GM19438 (cell line): ENCODE data around the gene SLC4A2.

Experiments
- ATAC-seq: cut with Tn5 transposase; IDR thresholded peaks from one replicate; pipeline ENCODE4 v1.9.1; 2021; ENCODE audit warnings: low read depth; ENCODE audit not compliant: unreplicated experiment

SLC4A2 gene

DNA sequence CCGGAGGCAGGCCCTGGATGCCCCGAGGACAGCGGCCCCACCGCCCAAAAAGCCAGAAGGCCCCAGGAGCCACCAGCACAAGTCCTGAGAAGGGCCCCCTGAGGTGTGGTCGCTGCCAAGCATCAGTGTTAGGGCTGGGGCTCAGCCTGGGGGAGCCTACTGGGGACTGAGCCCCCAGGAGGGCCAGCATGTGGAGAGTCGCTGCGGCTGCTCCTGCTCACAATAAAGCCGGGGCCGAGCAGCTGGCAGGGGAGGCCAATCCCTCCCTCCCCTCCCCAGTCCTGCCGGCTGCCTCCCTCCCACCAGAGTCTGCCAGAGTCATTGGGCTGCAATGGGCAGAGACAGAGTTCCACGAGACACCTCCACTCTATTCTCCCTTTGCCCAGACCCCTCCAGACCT is 14.1 kb upstream of the SLC4A2 start:
- no peak for ATAC-seq

DNA sequence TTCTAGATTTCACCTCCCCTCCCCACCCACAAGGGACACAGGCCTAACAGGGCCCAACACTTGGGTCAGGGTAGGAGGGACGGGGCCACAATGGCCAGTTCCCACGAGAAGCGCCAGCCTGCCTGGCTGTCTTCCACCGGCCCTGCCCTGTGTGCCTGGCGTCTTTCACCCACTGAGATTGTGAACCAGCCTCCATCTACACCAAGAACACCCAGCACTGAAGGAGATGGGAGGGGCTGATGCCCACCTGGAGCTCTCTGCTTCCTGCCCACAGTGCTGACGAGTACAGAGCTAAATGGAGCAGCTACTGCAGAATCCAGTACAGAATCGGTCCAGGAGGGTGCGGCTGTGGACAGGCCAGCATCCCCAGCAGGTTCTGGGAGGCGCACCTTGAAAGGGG is 13.4 kb upstream of the SLC4A2 start:
- no peak for ATAC-seq

DNA sequence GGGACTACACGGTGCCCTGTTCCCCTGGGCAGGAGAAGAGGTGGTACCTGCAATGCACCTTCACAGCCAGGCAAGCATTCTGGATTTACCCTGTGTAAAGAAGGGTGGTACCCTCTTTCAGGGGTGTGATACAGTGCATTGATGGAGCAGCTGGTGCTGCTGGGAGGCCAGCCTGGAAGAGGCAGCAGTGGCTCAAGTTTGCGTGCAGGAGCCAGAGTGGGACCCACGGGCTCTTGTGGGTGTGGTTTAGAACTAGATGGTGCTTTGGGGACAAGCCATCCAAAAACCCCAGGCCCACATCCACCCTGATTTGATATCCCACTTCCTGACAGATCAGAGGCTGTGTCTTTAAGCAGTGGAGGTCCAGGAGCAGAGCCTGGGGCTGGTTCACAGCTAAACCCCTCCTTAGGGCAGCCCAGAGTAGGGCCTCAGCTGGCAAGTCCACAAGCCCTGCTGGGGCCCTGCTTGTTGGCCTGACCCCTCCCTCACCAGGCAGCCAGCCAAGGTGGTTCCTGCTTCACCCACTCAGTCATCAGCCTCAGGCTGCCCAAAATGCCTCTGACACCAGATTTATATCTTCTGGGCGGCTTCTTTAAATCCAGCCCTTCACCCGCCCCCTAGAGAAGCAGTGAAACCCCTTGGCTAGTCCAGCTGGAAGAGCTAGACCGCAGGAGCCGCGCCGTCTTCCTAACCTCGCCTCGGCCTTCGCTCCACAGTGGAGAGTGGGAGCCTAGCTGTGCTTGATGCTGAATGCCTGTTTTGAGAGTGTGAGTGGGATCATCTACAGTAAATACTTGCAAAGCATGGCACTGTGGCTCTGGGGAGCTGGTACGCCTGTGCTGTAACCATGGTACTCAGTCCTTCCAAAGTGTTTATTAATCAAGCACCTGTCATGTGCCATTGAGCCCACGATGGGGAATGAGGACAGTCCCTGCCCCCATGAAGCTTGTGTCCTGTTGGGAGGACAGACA is 12.5 kb upstream of the SLC4A2 start:
- ATAC-seq = no peak

DNA sequence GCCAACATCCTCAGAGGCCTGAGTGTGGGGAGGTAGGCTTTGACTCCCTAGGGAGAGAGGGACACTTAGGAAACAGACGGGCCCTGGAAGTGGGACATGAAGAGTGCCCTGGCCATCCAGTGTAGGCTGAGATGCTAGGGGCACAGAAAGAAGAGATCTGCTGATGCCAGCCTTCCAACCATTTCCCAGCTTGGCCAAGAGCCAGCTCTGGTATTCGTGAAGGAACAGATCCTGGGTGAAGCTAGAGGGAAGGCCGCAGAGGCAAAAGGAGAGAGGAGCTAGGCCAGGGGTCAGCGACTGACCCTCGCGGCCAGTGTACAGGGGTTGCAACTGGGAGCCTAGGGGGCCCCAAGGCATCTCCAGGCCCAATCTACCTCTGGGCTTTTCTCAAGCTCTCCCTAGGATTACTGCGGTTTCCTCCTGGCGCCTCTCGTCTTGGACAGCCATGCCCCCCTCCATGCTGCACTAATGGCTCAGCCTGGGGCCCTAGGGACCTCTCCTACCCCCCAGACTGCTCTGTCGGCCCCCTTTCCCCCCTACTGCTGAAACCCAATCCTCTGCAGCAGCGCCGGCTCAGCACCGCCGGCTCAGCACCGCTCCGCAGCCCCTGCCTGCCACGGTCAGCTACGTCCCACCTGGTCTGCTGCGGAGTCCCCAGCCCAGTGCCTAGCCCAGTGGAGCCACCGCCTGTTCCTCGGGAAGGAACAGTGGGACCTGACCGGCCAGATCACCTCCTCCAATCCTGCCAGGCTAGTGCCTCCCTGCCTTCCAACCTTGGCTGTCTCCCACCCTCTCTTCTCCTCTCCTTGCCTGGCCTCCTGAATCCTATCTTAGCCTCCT is 11.2 kb upstream of the SLC4A2 start, which contains the start of gene ASIC3:
ASIC3 (plus strand) TSS at position 556 of the 840 bp plus-strand sequence. CDS start 355 bp downstream, outside the sequence.
- ATAC-seq = no peak

DNA sequence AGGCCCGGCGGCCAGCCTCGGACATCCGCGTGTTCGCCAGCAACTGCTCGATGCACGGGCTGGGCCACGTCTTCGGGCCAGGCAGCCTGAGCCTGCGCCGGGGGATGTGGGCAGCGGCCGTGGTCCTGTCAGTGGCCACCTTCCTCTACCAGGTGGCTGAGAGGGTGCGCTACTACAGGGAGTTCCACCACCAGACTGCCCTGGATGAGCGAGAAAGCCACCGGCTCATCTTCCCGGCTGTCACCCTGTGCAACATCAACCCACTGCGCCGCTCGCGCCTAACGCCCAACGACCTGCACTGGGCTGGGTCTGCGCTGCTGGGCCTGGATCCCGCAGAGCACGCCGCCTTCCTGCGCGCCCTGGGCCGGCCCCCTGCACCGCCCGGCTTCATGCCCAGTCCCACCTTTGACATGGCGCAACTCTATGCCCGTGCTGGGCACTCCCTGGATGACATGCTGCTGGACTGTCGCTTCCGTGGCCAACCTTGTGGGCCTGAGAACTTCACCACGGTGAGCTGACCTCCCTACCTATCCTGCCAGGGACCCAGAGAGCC is 10.4 kb upstream of the SLC4A2 start:
- no peak for ATAC-seq

DNA sequence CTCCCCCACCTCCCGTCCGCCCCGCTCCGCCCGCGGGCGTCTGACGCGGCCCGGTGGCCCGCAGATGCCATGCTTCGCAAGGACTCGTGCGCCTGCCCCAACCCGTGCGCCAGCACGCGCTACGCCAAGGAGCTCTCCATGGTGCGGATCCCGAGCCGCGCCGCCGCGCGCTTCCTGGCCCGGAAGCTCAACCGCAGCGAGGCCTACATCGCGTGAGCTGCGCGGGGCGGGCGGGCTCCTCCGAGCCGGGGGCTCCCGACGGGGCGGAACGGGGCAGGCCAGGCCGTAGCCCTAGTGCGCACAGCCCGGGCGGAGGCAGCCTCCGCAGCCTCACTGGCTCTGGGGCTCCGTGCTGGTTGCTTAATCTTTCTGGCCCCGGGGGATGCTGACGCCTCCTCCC is 8.3 kb upstream of the SLC4A2 start:
- no peak for ATAC-seq

DNA sequence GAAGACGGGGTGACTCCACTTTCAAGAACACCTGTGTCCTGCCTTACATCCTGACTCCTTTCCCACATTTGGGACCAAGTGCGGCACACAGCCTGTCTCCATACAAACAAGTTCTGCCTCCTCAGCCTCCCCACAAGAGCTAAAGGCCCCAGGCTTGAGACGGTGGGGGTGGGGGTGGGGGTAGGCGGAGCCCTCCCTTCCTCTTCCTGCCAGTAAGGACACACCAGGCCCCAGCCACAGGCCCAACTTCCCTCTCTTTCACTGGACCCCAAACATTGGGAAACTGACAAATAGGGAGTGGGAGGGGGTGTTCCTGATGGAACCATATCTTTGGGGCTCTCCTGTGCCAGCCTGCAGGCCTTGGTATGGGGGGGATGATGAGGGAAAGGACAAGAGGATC is 6.3 kb upstream of the SLC4A2 start:
- ATAC-seq = no peak

DNA sequence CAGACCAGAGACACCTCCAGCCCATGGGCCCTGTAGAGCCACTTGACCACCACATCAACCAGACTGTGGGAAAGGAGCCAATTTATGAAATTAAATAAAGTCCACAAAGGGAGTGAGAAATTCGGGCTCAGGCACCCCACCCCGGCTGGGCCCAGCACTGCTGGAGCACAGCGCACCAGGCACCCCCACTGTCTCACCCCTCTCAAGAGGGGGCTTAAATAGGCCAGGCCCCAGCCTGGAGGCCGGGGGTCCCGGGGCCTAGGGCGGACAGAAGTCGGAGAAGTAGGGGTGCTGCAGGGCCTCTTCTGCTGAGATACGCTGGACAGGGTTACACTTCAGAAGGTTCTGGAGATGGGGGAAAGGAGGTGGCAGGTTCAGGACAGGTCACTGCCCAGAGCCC is 5.6 kb upstream of the SLC4A2 start:
- ATAC-seq = no peak

DNA sequence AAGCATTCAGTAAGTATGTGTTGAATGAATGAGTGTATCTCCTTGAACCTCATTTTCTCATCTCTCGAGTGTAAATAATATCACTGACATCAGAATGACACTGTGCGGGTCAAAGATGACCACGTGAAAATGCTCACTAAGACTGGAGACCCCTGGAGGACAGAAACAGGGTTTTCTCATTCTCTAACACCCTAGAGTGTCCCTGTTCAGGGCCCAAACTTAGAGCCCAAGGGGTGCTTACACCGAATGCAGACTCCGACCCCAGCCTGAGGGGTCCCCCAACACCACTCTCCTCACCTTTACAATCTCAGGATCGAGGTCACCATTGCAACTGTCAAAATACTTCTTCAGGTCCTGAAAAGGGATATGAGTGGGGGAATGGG is 3.1 kb upstream of the SLC4A2 start:
- ATAC-seq = no peak

DNA sequence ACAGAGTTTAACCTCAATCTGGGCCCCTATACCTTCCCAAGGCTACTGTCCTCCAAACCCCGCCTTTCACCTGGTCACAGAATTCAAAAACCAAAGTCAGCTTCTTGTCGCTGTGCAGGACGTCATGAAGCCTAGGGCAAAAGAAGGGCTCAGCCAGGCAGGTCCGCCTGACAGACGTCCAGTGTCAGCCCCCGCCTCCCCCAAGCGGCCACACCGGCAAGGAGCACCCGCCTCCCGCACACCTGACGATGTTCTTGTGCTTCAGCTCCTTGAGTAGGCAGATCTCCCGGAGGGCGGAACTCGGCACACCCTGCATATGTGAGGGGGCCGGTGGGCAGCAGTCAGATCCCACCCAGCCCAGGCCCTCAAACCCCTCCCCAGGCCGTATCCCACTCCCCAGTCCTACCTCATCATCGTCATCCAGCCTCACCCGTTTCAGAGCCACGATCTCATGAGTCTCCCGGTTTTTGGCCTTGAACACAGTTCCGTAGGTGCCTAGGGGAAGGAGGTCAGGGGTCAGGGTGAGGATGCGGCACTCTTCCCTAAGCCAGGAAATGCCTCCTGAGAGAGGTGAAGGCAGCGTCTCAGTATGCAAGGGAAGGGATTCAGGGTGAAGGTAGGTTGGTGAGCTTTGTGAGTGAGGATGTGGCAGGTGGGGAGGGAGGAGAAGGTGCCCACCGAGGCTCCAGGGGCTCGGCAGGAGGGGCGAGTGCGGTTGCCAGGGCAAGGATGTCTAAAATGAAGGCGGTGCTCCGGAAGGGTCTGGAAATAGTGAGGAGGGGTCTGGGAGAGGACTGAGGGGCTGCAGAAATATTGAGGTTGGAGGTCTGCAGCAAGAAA is 2.5 kb upstream of the SLC4A2 start:
- ATAC-seq = no peak

DNA sequence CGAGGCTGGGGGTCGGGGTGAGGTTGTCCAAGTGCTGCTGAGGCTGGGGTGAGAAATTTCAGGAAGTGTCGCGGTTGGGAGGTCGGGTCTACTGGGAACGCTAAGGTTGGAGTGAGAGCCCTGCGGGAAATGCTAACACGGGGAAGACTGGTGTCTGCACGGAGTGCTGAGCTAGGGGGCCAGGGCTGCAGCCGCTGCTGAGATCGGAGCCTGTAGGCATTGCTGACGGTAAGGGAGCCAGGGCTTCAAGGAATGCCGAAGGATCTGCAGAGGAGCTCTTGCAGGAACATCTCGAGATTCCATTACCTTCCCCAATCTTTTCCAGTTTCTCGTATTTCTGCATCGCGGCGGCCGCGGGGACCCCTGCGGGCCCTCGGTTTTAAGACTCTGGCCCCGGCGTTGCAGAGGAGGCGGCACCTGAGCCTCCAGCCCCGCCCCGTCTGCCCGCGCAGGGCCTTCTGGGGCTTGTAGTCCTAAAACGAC is 1.8 kb upstream of the SLC4A2 start, which contains the start of gene CDK5:
CDK5 (minus strand) TSS at position 392 of the 483 bp plus-strand sequence; CDS start at position 343, 49 bp downstream.
- ATAC-seq = peak; percentile 11

DNA sequence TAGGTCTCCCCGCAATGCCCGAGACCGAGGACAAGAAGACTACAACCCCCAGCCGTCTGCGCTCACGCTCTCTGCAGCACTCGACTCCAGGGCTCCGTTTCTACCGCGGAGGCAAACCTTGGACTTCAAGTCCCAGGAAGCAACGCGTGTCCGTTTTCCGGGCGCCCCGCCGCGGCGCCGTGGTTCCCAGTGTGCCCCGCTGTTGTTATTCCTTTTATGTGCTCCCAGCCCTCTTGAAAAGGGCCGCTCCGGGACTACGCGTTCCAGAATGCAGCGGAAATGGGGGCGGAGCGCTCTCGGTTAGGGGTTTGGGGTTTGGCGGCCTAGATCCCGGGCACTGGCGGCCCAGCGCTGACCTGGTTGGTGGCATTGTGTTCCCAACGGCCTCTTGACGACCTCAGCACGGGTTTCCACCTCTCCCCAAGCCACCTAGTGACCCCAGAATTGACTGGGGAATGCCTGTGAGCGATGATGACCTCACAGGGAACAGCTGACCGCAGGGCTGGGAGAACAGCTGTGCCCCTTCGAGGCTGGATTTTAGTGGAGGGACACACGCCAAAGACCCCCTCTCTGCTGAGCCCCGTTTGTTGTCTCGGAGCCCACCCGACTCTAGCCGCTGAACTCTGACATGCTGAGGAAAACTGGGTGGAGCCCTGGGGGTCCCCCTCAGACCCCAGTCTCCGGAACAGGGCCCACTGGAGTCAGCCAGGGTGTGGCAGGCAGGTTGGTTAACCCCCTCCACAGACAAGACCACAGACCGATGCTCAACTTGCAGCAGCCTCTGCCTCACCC is 1.2 kb upstream of the SLC4A2 start:
- ATAC-seq = peak; percentile 82

DNA sequence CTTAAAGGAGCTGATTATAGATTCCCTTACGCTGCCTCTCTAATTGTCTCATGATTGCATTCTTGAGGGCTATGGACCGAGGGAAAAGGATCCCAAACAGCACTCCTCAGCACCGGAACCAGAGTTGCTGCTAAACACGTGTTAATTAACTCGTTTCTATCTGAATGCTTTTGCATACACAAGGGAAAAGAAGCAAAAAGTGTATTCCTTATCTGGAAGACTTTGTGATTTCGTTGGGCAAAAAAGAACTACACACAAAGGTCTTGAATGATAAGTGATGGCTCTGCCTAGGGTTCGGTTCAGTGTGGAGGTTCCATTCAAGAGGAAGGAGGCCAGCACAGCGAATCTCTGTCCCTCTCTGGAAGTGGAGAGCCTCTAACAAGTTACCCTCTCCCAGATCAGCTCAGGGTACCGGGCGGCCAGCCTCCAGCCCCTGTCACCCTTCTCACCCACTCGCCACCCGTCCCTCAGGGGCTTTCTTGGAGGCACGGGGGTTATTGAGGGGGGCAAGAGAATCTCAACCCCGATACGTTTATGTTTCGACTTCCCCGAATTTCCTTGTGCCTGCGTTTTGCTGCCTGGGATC is 515 bp upstream of the SLC4A2 start:
- no peak for ATAC-seq

DNA sequence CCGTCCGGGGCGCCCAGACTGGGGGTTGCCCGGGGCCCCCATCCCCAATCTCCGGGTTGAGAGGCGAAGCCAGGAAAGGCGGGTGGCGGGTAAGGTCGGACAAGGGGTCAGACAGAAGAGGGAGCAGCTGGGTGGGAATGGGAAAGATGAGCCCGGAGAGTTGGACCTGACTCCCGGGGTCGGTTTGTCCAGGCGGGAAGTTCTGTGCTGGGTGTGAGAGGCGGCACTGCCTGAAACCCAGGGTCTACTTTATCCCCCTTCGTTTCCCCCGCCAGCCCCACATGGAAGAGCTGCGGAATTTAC is 675 bp downstream of the SLC4A2 start:
- ATAC-seq = no peak

DNA sequence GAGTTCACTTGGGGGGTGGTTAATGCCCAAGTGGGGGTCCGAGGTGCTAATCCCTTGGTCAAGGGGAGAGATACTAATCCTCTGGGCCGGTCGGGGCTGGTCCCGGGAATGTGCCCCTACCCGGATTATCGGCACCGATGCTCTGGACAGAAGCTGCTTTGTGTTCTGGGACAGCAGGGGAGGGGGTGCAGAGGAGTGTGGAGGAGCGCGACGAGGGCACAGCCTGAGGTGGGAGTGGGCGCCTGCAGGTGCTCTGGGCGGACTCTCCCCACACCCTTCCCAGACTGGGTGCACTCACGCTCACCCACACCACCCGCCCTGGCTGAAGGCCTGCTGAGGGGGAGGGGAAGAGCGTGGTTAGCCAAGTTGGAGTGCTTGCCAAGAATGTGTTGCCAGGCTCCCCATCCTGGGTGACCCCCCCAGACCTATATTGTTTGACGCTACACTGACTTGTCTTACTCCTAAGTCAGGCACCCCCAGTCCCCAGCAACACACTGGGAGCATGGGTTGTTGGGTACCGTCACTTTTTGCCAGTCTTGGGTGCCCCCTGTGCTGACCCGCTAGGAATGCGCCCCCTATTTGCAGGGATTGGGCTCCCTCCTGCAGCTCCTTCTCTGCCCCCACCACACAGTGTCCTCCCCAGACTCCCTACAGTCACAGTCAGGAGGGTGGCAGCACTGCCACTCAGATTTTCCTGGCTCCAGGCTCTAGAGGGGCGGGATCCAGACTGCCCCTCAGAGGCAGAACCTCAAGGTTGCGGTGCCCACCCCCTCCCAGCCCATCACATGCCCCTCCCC is 1.2 kb downstream of the SLC4A2 start:
- ATAC-seq = no peak

DNA sequence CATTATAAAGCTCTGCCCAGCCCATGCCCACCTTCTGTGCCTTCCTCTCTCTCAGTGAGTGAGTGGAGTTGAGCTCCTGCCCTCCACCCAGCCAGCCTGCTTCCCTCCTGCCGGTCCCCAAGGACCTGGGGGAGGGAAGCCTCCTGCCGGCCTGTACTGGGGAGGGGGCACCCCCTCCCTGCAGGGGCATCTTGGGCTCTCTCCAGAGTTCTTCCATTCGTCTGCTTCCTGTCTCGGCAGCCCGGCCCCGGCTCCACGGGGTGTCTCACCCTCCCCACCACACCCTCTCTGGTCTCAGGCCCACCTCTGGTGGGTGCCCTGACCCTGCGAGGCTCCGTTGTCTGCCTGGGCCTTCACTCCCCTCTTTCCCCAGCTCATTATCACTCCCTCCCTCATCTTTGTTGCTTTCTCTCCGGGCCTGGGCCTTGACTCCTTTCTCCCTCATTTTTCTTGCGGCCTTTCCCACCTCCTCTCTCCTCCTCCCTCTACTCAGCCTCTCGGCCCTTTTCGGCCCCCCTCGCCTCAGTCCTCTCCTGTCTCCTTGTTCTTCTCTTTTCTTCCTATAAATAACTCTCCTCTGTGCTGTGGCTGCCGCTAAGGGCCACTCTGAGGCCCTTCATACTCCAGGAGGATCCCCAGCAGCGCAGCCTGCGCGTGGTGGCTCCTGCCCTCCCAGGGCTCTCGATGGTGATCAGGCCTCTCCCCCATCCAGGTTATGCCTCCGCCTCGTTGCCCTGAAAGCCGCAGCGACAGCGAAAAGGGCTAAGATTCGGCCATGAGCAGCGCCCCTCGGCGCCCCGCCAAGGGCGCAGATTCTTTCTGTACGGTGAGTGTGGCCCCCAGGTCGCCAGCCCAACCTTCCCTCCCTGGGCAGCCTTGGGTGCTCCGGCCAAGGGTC is 2.1 kb downstream of the SLC4A2 start:
- ATAC-seq = no peak

DNA sequence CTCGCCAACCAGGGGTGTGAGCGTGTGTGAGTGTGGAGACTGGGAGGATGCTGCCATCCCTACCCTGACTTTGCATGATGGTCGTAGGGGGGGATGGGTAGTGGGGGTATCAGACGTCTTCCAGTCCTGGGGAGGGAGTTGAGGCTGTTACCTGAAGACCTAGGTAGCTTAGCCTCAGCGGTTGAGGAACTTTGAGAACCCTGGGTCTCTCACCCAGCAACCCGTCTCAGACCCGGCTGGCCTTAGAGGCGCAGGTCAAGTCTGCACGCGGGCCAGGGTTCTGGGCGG is 2.7 kb downstream of the SLC4A2 start:
- ATAC-seq = no peak
